Mesothelial cell of epicardium (in vitro differentiated cells): ENCODE data around the gene PLA2G4A. TPM values are rescaled to one million over a fixed set of nuclear protein-coding genes. Genes with fewer than 3 reads are reported as not detected.

Experiments
- DNase-seq, 2 experiments: peaks; one replicate each; pipeline ENCODE4 v3.0.0; 2021; ENCODE audit warnings: low spot score in 2 of 2; ENCODE audit not compliant: unreplicated experiment in 2 of 2
- H3K27ac Mint-ChIP-seq: 2 replicates; pipeline ENCODE4 v1.8.0; 2021; ENCODE audit warnings: mixed read lengths
- H3K27me3 Mint-ChIP-seq: 2 replicates; pipeline ENCODE4 v1.8.0; 2021; ENCODE audit warnings: low read depth, mixed read lengths
- H3K36me3 Mint-ChIP-seq: 2 replicates; pipeline ENCODE4 v1.8.0; 2021; ENCODE audit warnings: mixed read lengths
- H3K4me1 Mint-ChIP-seq: 2 replicates; pipeline ENCODE4 v1.8.0; 2021; ENCODE audit warnings: mixed read lengths
- H3K4me3 Mint-ChIP-seq: 2 replicates; pipeline ENCODE4 v1.8.0; 2021; ENCODE audit warnings: mild to moderate bottlenecking, moderate library complexity, mixed read lengths
- H3K9me3 Mint-ChIP-seq: 2 replicates; pipeline ENCODE4 v1.8.0; 2021; ENCODE audit warnings: mixed read lengths
- total RNA-seq: library from RNA; stranded (reverse); gene quantifications from 3 replicates; pipeline ENCODE4 v1.2.1, GENCODE V29; 2021
- TF ChIP-seq, protein P1 (sequence below): fragments of 200-600 bp; sonication (generic); IDR thresholded peaks from one replicate; pipeline ENCODE4 v1.5.0; 2021; ENCODE audit warnings: antibody characterized with exemption; ENCODE audit not compliant: unreplicated experiment

The PLA2G4A gene
- total RNA-seq, 1 donor from 2014 or later: 12.5 TPM

DNA sequence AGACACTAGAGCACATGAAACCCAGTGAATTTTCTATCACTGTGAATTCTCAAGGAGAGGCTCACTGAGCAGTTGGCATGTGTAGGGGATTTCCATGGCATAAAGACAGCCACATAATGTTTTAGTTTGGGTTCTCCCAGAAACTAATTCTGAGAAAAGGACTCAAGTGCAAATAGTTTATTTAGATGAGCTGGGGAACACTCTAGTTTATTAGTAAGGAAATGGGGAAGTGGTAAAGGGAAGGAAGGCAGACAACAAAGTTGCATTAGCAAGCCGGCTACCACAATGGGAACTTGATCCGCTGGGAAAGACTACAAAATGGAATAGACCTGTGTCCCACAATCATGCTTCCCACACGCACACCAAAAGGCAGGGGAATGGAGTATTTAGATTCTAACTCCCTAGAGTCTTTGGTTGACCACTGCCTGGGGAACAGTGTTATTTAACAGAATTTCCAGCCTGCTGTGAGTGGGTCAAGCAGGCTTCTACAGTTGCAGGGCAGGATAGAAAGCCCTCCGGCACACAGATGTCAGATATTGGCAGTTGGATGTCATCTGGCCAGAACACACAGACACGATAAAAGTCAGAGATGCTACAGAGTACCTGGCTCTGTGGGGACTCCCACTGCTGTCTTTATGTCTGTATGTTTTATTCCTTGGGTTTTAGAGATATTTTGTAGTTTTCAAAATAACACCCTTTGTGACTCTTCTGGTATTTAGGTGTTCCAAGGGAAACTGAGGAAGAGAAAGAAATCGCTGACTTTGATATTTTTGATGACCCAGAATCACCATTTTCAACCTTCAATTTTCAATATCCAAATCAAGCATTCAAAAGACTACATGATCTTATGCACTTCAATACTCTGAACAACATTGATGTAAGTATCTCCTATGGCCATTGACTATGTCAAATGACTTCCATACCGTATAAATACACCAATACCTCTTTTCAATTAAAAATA lies 150.1 kb downstream of the PLA2G4A start:
- Mint-ChIP-seq H3K4me1 (peaks cover 61% of the 10 kb centered on the region), H3K27me3 (no peaks in the 10 kb centered on the region), H3K9me3 (peaks cover 4% of the 10 kb centered on the region), H3K27ac (no peak overlapping the region), H3K36me3 (peaks cover 8% of the 10 kb centered on the region), H3K4me3 (no peak overlapping the region)
- TF ChIP-seq, protein P1, sequence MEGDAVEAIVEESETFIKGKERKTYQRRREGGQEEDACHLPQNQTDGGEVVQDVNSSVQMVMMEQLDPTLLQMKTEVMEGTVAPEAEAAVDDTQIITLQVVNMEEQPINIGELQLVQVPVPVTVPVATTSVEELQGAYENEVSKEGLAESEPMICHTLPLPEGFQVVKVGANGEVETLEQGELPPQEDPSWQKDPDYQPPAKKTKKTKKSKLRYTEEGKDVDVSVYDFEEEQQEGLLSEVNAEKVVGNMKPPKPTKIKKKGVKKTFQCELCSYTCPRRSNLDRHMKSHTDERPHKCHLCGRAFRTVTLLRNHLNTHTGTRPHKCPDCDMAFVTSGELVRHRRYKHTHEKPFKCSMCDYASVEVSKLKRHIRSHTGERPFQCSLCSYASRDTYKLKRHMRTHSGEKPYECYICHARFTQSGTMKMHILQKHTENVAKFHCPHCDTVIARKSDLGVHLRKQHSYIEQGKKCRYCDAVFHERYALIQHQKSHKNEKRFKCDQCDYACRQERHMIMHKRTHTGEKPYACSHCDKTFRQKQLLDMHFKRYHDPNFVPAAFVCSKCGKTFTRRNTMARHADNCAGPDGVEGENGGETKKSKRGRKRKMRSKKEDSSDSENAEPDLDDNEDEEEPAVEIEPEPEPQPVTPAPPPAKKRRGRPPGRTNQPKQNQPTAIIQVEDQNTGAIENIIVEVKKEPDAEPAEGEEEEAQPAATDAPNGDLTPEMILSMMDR: no peak
- DNase-seq: no peak

DNA sequence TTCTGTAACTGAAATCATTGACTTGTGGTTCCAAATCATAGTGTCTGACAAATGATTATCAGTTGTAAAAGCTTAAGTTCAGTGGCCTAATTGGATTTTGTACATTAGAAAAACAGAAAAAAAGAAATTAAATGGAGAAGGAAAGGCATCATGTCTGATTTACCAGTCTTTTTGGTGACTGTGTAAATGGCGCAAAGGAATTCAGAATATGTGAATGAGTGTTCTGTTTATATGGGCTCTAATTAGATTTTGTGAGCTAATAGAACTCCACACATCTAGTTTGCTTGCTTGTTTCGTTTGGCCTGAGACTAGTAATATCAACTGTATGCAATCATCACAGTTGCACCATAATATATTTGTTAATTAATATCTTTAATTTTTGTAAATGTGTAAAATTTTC lies 151.7 kb downstream of the PLA2G4A start:
- no peak overlapping the region for H3K4me3 Mint-ChIP-seq

DNA sequence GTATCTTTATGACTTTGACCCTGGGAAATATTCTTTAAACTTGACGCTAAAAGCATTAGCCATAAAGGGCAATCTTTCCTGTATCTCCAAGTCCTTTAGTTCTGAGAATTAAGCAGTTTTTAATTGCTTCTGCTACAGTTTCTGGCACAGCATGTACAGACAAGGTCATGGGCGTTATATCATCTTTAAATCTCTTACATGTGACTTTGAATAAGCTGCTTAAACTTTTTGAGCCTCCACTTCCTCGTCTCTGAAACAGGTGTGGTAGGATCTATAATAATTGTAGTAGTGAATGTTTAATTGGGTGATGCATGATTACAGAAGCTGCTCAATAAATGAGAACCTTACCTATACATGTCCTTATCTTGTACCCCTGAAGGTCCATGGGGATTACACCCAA lies 153.4 kb downstream of the PLA2G4A start:
- H3K9me3 Mint-ChIP-seq: peaks cover 4% of the 10 kb centered on the region
- H3K27me3 Mint-ChIP-seq: no peaks in the 10 kb centered on the region
- H3K4me1 Mint-ChIP-seq: peaks cover 39% of the 10 kb centered on the region
- DNase-seq: no peak
- H3K36me3 Mint-ChIP-seq: peaks cover 8% of the 10 kb centered on the region
- no peak overlapping the region for H3K27ac Mint-ChIP-seq
- H3K4me3 Mint-ChIP-seq: no peak overlapping the region
- TF ChIP-seq, protein P1: no peak

More for the DNA sequence above, 151.7 kb downstream of the PLA2G4A start:
- Mint-ChIP-seq H3K27me3 (no peaks in the 10 kb centered on the region), H3K9me3 (peaks cover 4% of the 10 kb centered on the region), H3K4me1 (peaks cover 52% of the 10 kb centered on the region), H3K36me3 (peaks cover 8% of the 10 kb centered on the region), H3K27ac (no peak overlapping the region)
- DNase-seq: no peak
- TF ChIP-seq, protein P1: no peak

DNA sequence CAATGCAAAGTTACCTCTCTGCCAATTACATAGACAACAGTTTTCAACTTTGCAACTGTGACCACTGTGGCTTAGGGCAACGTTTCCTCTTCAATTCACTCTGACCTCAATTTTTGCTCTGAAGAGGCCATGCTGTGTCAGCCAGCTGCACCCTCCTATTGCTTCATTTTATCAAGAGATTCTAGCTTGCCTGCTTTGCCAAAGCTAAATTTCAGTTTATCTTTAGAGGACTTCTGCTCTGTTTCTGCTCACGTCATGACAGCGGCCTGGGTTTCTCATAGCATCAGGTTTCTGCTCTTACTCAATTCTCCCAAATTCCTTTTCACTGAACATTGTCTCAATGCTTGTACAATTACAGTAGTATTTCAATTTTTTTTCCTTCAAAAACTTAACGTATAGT lies 154.6 kb downstream of the PLA2G4A start:
- H3K36me3 Mint-ChIP-seq: peaks cover 8% of the 10 kb centered on the region
- H3K27ac Mint-ChIP-seq: peak overlapping the region; percentile 55
- peaks cover 27% of the 10 kb centered on the region for H3K4me1 Mint-ChIP-seq
- no peak overlapping the region for H3K4me3 Mint-ChIP-seq
- no peak for DNase-seq
- H3K27me3 Mint-ChIP-seq: no peaks in the 10 kb centered on the region
- H3K9me3 Mint-ChIP-seq: peaks cover 4% of the 10 kb centered on the region
- TF ChIP-seq, protein P1: no peak

DNA sequence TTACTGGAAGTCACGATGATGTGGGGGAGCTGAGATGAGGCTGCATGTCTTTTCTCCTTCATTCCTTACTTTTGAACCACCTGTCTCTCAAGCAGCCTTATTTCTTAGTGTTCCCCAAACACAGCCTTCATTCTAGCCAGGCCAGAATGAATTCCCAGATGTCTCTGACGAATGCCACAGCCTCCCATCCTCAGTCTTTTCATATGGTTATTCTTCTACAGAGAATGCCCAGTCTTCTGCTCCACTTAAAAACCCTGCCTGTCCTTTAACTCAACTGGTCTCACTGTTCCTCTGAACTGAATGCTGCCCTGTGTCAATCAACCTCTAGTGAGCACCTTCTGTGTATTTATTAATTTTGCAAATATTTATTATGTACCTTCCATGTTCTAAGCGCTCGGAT lies 156.2 kb downstream of the PLA2G4A start:
- TF ChIP-seq, protein P1: no peak
- no peak overlapping the region for H3K4me3 Mint-ChIP-seq
- peaks cover 27% of the 10 kb centered on the region for H3K4me1 Mint-ChIP-seq
- H3K27ac Mint-ChIP-seq: no peak overlapping the region
- H3K36me3 Mint-ChIP-seq: peaks cover 5% of the 10 kb centered on the region
- no peaks in the 10 kb centered on the region for H3K27me3 Mint-ChIP-seq
- peaks cover 4% of the 10 kb centered on the region for H3K9me3 Mint-ChIP-seq
- DNase-seq: no peak
